Aorta (tissue), 5 donors: Measurements from ENCODE around the gene CST9. TPM values are rescaled to one million over a fixed set of nuclear protein-coding genes. Genes with fewer than 3 reads are reported as not detected.
"Not testable (repeated sequence)": the region's sequence is repeated elsewhere in the genome, so short reads cannot be mapped to it uniquely, and the experiment has no call there.

Source experiments
- ATAC-seq: fragments of 200-7000 bp; cut with Tn5 transposase; one replicate; pipeline ENCODE4 v1.9.1; 2022; ENCODE audit warnings: moderate library complexity; ENCODE audit not compliant: low FRiP score
- DNase-seq, 2 donors: peaks; one replicate each; pipeline ENCODE4 v3.0.0-alpha.2; 2020
- H3K27ac ChIP-seq, 2 donors: one replicate each; pipeline ENCODE4 v1.5.1; 2013; ENCODE audit warnings: low read length in 2 of 2, mild to moderate bottlenecking in 2 of 2, moderate library complexity in 2 of 2, control low read depth in 1 of 2, inconsistent platforms in 1 of 2, low read depth in 1 of 2
- H3K27me3 ChIP-seq, 2 donors: one replicate each; pipeline ENCODE4 v1.6.1; 2013; ENCODE audit warnings: control low read depth in 1 of 2, low read length in 1 of 2, mild to moderate bottlenecking in 1 of 2, moderate library complexity in 1 of 2; ENCODE audit not compliant: insufficient read depth in 2 of 2, control insufficient read depth in 1 of 2
- H3K36me3 ChIP-seq, 2 donors: one replicate each; pipeline ENCODE4 v1.6.1; 2013; ENCODE audit warnings: control low read depth in 1 of 2, low read length in 1 of 2, mild to moderate bottlenecking in 1 of 2; ENCODE audit not compliant: insufficient read depth in 2 of 2, control insufficient read depth in 1 of 2
- H3K4me1 ChIP-seq, 2 donors: one replicate each; pipeline ENCODE4 v1.6.1; 2013; ENCODE audit warnings: low read length in 2 of 2, control low read depth in 1 of 2, mild to moderate bottlenecking in 1 of 2, moderate library complexity in 1 of 2; ENCODE audit not compliant: insufficient read depth in 2 of 2, control insufficient read depth in 1 of 2
- H3K4me3 ChIP-seq, 2 donors: one replicate each; pipeline ENCODE4 v1.5.1; 2013; ENCODE audit warnings: low read length in 2 of 2, control low read depth in 1 of 2, mild to moderate bottlenecking in 1 of 2
- H3K9me3 ChIP-seq: one replicate; pipeline ENCODE4 v1.6.1; 2013; ENCODE audit warnings: mild to moderate bottlenecking, low read length; ENCODE audit not compliant: control insufficient read depth
- WGBS, 2 donors: extraction: QIAGEN DNeasy Blood & Tissue Kit; methylation state at CpG; one replicate each; pipeline ENCODE4 v1.1.7; 2013; 5-methylcytosine and 5-hydroxymethylcytosine counted together
- intact Hi-C, 2 donors: fragments of 100-400 bp; cut with DNase I; formaldehyde crosslinking; loops; one replicate each; pipeline versions ENCODE4 v1.14.2 to v1.15.0; 2022
- polyA plus RNA-seq, 2 donors: library from polyadenylated mRNA; stranded (reverse); fragments of 200-250 nt; gene quantifications; one replicate each; pipeline ENCODE4 v1.2.3, GENCODE V29; 2013
- total RNA-seq, 2 donors: library from RNA; stranded (reverse); fragmentation: NEBNext Ultra II Directional; extraction: Animal tissue kit (Norgen Biotek cat#: 25700); gene quantifications; one replicate each; pipeline ENCODE4 v1.2.1, GENCODE V29; 2021
- donor health status: healthy with polysubstance abuse.
- donor health status: Bipolar disorder and iron deficiency.
- donor health status: DM: no; HTN: no; CAD: no.
- donor health status: DM: no; HTN: no; CAD: no.
- donor health status: DM: yes; HTN: yes; CAD: no.

CST9 gene
- total and polyA plus RNA-seq, 4 donors: not detected

- no peaks in the 10 kb centered on the region for H3K27me3 ChIP-seq
- intact Hi-C loops: no loop called here
- no peaks in the 10 kb centered on the region for H3K4me1 ChIP-seq
- no peak for ATAC-seq
- WGBS, 2 donors: 80 to 82% methylated on average over 8 of the region's 8 CpGs
- H3K27ac ChIP-seq: no peak overlapping the region
- no peak for DNase-seq
- peaks cover 0 to 3% of the 10 kb centered on the region in 2 donors for H3K36me3 ChIP-seq
- H3K9me3 ChIP-seq: no peaks in the 10 kb centered on the region
- no peak overlapping the region for H3K4me3 ChIP-seq
These were observed 33.8 kb upstream of the CST9 start for GRCh38 chr20:23639490-23639958.

- H3K4me3 ChIP-seq: no peak overlapping the region
- 76 to 78% methylated on average over 9 of the region's 9 CpGs for WGBS, 2 donors
- intact Hi-C loops: no loop called here
- H3K36me3 ChIP-seq: peaks cover 0 to 5% of the 10 kb centered on the region in 2 donors
- no peak overlapping the region for H3K27ac ChIP-seq
- DNase-seq: no peak
- H3K4me1 ChIP-seq: no peaks in the 10 kb centered on the region
- no peaks in the 10 kb centered on the region for H3K9me3 ChIP-seq
- H3K27me3 ChIP-seq: no peaks in the 10 kb centered on the region
- no peak for ATAC-seq
These were observed 32.6 kb upstream of the CST9 start for GRCh38 chr20:23638309-23638708.

- intact Hi-C loops: no loop called here
- Histone ChIP-seq H3K36me3 (peaks cover 0 to 6% of the 10 kb centered on the region in 2 donors), H3K27me3 (no peaks in the 10 kb centered on the region), H3K27ac (peak within 1 kb of the TSS; percentile 68 to 77), H3K4me1 (no peaks in the 10 kb centered on the region), H3K9me3 (no peaks in the 10 kb centered on the region), H3K4me3 (peak within 1 kb of the TSS; percentile 70 to 85)
- 0 to 1% methylated on average over 53 to 92 of the region's 92 CpGs for WGBS, 2 donors
- DNase-seq: peak; percentile 96
- ATAC-seq: peak; percentile 91
These were observed 31.8 kb upstream of the CST9 start, which contains the start of gene CST3 for GRCh38 chr20:23637282-23638221. TSS of gene CST3 (minus strand) at chr20:23637955. CDS start at chr20:23637862, 93 bp downstream.

DNA sequence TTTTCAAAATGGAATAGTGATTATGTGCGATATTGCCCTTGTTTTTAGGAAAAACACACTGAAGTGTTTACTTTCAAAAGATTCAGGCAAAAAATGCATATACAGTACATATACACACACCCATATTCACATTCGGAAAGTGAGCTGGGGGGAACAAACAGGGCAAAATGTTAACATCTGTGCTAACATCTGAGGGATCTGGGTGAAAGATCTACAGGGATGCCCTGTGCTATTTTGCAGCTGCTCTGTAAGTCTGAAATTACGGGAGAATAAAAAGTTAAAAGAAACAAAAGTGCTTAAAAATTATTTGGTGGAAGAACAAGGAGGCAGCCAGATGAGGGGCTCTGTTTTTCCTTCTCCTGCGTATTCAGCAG is 31.2 kb upstream of the CST9 start:
- ATAC-seq: no peak
- intact Hi-C loops: no loop called here

DNA sequence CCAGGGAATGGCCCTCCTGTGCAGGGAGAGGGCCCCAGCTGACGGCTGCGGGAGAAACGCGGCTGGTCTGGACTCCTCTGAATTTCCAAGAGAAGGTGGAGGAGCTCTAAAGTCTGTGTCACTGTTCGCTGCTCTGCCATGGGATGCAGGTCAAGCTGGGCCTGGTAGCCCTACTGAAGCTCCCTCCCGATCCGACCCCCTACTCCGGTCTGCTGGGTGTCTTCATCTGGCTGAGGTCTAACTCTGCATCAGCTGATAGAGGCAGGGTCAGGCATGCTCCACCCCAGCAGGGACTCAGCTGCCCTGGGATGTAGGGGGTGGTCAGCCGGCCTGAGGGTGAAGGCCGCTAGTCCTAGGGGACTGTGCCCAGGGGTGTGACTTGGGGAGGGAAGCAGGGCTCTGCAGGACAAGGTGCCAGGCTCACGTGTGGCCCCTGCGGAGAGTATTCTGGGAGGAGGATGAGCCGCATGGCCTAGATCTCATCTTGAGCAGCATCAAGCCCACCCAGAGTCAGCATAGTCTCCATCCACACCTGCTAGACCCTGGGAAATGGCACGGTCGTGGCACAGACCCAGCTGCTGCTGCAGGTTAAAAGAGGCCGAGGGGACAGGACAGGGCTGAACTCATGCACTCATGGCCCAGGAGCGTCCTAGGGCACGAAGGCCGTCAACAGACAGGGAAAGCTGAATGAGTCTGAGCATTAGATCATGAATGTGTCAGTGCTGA is 30.6 kb upstream of the CST9 start:
- no peak for ATAC-seq

More for the DNA sequence above, 31.2 kb upstream of the CST9 start:
- Histone ChIP-seq H3K27me3 (no peaks in the 10 kb centered on the region), H3K4me1 (no peaks in the 10 kb centered on the region), H3K4me3 (peak overlapping the region; percentile 70 to 85), H3K9me3 (no peaks in the 10 kb centered on the region), H3K36me3 (peaks cover 0 to 6% of the 10 kb centered on the region in 2 donors), H3K27ac (peak overlapping the region in 1 of 2 donors; percentile 77)
- WGBS, 2 donors: 13 to 14% methylated on average over 4 of the region's 4 CpGs
- DNase-seq: no peak

DNA sequence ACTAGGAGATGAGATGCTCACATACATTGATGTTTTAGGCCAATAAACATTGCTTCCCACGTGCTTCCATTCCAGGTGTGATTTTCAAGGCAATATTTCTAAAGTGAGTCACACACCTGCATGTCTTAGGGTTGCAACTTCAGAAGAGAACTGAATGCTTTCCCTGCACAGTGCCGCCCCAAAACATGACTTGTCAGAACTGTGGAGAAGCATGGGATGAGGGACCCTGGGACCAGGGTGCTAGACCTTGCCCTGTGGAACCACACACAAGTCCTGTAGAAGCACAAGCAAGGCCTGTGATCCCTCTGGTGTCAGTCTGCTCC is 30.0 kb upstream of the CST9 start:
- H3K4me1 ChIP-seq, intact Hi-C loops: not testable (repeated sequence)

More for the DNA sequence above, 30.6 kb upstream of the CST9 start:
- peaks cover 0 to 8% of the 10 kb centered on the region in 2 donors for H3K36me3 ChIP-seq
- H3K27ac ChIP-seq: no peak overlapping the region
- no peaks in the 10 kb centered on the region for H3K4me1 ChIP-seq
- no peaks in the 10 kb centered on the region for H3K27me3 ChIP-seq
- intact Hi-C loops: no loop called here
- 75 to 78% methylated on average over 19 of the region's 19 CpGs for WGBS, 2 donors
- H3K9me3 ChIP-seq: no peaks in the 10 kb centered on the region
- H3K4me3 ChIP-seq: peak overlapping the region; percentile 70 to 85
- no peak for DNase-seq

GRCh38 chr20:23634985-23635767 is 29.5 kb upstream of the CST9 start:
- ATAC-seq: no peak
- H3K36me3 ChIP-seq: peaks cover 0 to 8% of the 10 kb centered on the region in 2 donors
- no peak overlapping the region for H3K27ac ChIP-seq
- no peaks in the 10 kb centered on the region for H3K27me3 ChIP-seq
- DNase-seq: no peak
- H3K9me3 ChIP-seq: no peaks in the 10 kb centered on the region
- H3K4me3 ChIP-seq: no peak overlapping the region
- intact Hi-C loops: no loop called here
- WGBS, 2 donors: 30 to 36% methylated on average over 12 of the region's 12 CpGs
- no peaks in the 10 kb centered on the region for H3K4me1 ChIP-seq

More for the DNA sequence above, 30.0 kb upstream of the CST9 start:
- not testable (repeated sequence) for H3K27ac ChIP-seq, ATAC-seq, H3K36me3 ChIP-seq, H3K9me3 ChIP-seq, DNase-seq, H3K27me3 ChIP-seq, H3K4me3 ChIP-seq
- WGBS, 2 donors: 84 to 85% methylated on average over 1 of the region's 2 CpGs

DNA sequence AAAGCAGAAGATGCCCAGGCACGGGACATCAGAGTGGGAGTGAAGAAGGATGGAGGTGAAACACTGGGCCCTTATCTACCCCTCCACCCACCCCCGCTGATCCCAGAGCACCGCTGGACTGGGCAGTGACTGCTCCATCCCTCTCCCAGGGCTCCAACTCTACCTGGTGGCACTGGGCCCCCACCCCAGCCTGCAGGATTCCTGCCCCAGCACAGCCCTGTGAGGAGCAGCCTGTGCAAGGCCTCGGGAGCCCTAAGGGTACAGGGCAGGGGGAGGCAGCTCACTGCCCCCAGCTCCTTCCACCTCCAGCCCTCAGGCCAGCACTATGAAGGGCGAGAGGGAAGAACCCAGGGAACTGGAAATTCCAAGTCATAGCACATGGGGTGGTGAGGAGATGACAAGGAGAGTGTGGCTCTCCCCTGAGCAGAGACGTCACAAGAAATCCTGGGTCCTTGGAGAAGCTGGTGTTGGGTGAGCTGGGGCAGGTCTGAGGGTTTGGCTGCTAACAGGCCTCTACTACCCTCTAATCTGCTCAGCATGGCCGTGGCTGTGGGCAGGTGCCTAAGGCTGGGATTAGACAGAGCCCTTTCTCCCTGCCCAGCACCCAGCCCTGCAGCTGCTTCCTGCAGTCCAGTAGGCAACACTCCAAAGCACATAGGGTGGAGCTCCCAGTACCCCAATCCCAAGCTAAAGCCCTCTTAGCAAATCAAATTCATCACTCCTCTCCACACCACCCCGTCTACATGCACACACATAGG is 28.5 kb upstream of the CST9 start:
- no peaks in the 10 kb centered on the region for H3K4me1 ChIP-seq
- ATAC-seq (no peak), DNase-seq (no peak)
- intact Hi-C loops: no loop called here
- 83 to 85% methylated on average over 7 to 8 of the region's 8 CpGs for WGBS, 2 donors
- peaks cover 0 to 8% of the 10 kb centered on the region in 2 donors for H3K36me3 ChIP-seq
- H3K9me3 ChIP-seq: no peaks in the 10 kb centered on the region
- no peak overlapping the region for H3K27ac ChIP-seq
- no peaks in the 10 kb centered on the region for H3K27me3 ChIP-seq
- H3K4me3 ChIP-seq: no peak overlapping the region
